Body of pancreas (tissue), 4 donors: ENCODE results near the gene TMEM164.

Experiments
- CTCF ChIP-seq, 7 experiments: fragments of 450-650 bp in 4 of 7; fragments of 200-600 bp in 3 of 7; sonication (generic) in 3 of 7; IDR thresholded peaks; one replicate each; pipeline ENCODE4 v1.5.1; 2016 to 2019; ENCODE audit warnings: antibody characterized with exemption in 7 of 7
- POLR2A ChIP-seq, 3 donors: fragments of 450-650 bp; IDR thresholded peaks; one replicate each; pipeline ENCODE4 v1.6.1; 2016; ENCODE audit warnings: antibody characterized with exemption in 3 of 3, mild to moderate bottlenecking in 2 of 3

- TF ChIP-seq POLR2A (IDR thresholded peaks at IDR 0.05): no peak
- TF ChIP-seq CTCF (IDR thresholded peaks at IDR 0.05): peak in 4 of 7 experiments; percentile 21 to 39 (median 32)
These were observed 122.7 kb downstream of the TMEM164 start for GRCh38 chrX:110125446-110126162.
